HG02588 (cell line): ENCODE results near the gene ERBB4.
A peak's percentile ranks its signal among the peaks of the same experiment; 100 is the strongest.

Experiments used
- ATAC-seq: cut with Tn5 transposase; IDR thresholded peaks from one replicate; pipeline ENCODE4 v1.9.1; 2021; ENCODE audit warnings: mild to moderate bottlenecking, moderate library complexity; ENCODE audit not compliant: unreplicated experiment

Gene ERBB4

DNA sequence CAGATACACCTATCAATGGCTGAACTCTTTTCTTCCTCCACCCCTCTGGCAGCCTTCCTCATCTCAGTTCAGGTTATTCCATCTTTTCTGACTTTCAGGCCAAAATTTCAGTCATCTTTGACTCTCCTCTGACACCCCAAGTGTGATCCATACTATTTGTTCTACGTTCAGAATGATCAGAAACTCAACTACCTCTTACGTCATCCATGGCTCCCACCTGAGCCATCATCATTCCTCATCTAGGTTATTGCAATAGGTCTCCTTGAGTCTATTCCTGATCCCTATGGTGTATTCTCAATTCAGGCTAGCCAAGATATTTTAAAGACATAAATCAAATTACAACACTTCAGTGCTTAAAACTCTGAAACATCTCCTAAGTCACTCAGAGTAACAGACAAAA lies 589.7 kb downstream of the ERBB4 start:
- no peak for ATAC-seq

DNA sequence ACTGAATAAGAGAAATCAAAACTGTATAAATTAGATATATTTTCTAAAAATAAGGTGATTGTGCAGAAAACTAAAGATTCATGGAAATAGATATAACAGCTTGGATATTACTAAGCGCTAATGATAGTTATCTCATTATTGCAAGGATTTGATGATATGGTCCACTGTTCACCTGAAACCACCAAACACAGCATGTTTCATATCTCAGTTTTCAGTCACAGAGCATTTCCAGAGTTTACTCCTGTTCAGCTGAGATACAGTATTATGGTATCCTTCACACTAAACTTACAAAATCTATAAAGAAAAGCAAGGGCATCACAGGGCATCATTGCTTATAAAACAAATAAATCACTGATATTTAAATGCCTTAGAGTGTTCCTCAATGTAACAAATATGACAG lies 591.6 kb downstream of the ERBB4 start:
- no peak for ATAC-seq

DNA sequence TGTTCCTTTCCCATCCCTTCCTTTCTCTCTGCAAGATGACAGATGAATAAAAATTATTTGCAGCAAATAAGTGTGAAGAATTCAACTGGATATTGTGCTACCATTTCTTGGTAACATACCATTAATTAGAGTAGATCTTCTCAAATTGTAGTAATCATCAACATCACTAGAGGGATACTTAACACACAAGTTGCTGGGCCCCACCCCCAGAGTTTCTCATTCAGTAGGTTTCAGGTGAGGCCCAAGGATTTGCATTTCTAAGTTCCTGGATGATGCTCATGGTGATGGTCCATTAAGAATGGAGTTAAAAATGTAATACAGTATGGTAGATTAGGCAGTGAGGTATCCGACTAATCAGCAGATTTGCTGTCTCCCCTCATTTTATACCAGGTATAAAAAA lies 594.0 kb downstream of the ERBB4 start:
- peak; percentile 74 for ATAC-seq

DNA sequence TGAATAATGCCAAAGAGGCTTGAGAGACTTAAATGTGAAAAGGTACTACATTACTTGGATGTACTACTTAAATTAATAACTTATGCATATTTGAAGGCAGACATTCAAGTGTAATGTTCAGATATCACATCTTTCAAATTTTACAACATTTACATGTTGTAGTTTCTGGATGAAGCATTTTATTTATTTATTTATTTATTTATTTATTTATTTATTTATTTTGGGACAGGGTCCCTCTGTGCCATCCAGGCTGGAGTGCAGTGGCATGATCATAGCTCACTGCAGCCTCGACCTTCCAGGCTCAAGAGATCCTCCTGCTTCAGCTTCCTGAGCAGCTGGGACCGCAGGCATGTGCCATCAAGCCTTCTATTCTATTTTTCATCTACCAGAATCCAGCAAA lies 596.4 kb downstream of the ERBB4 start:
- no peak for ATAC-seq

DNA sequence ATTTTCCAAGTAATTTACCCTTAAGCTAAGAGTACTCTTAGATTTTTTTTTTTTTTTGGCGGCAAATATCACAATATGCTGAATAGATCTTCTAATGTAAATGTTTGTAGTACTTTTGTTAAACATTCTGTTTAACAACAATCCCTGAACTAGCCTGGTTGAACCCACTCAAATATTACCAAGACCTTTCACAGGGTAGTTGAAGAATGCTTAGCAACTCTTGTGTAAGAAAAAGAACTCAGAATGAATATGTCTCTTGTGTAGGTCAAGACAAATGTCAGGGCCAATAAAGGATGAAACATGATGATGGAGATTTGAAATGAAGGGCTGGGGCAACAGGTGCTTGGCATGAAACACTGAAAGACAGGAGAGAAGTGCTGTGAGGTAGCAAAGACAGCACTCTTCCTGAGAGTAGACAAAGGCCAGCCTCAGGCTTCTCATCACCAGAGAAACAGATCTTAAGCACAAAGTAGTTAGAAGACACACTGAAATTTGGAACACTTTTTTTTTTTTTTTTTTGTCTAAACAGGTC lies 597.3 kb downstream of the ERBB4 start:
- no peak for ATAC-seq

DNA sequence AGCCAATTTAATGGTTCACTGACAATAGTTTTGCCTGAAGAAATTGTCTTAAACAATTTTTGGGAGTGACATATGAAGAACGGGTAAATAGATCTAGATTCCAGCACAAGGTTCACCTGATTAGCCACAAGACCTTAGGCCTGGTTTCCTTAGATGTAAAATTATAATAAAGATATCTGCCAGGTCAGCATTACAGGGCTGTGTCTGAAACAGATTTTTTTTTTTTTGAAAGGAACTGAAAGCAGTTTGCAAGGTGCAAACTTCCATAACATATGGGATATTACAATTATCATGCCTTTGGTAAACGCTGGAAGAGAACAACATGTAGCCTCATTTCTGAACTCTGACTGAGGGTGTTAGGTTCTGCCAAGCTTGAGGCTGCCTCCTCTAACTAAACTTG lies 599.4 kb downstream of the ERBB4 start:
- no peak for ATAC-seq

DNA sequence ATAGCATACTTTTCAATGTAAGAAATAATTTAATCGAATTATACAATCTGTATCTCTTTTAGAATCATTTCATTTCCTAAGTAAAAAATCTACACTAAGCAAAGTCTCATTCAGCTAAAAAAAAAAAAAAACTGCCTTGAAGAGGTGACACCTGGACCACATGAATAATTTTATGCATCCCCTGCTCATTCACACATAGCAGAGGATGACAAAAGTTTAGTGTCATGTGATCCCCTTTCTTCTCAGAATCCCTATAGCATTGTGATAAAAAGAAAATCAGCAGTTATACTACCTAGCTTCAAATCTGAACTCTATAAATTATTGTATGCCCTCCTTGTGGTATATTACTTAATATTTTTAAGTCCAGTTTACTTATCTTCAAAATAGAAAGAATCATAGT lies 603.8 kb downstream of the ERBB4 start:
- no peak for ATAC-seq

DNA sequence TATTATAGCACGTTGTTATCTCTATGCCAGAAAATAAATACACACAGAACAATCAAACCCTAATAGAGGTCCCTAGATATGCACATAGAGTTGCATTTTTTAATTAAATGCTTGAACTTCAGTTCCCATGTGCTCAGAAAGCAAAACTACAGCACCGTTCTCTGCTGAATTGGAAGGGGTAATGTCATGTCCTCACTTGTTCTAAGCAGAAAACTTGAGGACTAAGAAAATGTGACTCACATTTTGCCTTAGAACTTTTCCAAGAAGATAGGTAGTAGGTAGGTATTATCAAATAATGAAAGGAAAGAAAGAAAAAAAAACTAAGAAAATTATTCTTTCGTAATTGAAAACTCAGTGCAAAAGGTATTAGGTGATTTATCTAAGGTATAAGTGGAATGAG lies 607.3 kb downstream of the ERBB4 start:
- no peak for ATAC-seq

DNA sequence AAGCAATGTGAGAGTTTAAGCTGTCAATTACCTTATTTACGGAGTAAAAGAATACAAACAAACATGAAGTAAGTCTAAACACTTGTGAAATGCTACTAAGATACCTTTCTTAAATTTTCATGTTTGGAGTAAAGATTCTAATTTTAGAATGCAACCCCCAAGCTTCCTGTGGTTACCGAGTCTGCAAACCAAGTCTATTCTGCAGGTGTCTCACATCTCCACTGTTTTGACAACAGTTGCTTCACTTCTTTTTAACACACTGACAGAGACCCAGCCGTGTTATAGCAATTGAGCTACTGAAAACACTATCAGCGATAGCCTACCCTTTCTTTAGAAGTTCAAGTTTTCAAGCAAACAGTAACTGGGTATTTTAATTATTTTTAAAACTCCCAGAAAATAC lies 608.3 kb downstream of the ERBB4 start:
- ATAC-seq = peak; percentile 84

DNA sequence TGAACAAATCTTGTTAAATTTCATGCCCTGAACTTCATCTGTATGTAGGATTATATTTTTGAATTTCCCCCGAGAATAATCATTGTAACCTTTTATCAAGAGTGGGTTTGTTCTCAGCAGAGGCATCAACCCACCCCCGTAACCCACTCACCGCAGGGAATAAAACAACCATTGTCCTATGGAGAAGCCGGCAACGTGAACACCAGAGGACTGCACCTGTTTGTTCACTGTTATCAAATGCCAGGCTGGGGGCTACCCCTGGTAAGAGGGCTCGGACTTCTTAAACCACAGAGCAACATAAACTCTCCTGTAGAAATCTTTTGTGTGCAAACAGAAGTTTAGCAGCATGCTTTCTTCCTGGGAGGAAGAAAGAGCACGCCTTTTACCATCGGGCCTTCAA lies 610.4 kb downstream of the ERBB4 start:
- ATAC-seq = no peak

DNA sequence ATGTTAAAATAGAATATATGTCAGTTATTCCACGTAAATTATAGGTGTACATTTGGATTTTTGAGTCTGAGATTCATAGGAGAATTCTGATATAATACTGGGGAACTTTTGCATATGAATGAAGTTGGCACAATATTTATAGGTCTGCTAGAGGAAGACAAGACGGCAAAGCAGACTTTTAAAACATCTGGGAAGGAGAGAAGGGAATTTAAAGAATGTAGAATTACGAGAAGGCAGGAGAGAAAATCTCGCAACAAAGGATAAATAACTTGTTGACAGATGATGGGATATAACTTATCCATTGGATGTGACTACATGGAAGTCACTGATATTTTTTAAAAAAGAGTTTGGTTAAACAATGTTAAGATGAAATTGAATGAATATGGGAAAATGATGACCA lies 615.6 kb downstream of the ERBB4 start:
- no peak for ATAC-seq

DNA sequence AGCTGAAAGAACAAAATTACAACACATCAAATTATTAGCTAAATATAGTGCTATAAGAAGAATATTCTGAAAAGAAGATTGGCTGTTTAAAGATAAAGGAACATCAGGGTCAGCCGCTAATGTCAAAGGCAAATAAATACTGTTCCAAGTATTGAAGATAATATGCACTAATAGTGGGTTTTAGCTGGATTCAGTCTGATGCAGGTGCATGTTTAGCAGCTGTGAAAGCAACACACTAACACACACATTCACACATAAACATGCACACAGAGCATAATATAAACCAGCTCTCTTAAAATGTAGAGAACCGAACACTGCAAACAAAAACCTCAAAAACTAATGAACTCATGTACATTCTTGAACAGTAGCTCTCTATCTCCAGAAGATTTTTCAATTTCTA lies 634.6 kb downstream of the ERBB4 start:
- no peak for ATAC-seq

DNA sequence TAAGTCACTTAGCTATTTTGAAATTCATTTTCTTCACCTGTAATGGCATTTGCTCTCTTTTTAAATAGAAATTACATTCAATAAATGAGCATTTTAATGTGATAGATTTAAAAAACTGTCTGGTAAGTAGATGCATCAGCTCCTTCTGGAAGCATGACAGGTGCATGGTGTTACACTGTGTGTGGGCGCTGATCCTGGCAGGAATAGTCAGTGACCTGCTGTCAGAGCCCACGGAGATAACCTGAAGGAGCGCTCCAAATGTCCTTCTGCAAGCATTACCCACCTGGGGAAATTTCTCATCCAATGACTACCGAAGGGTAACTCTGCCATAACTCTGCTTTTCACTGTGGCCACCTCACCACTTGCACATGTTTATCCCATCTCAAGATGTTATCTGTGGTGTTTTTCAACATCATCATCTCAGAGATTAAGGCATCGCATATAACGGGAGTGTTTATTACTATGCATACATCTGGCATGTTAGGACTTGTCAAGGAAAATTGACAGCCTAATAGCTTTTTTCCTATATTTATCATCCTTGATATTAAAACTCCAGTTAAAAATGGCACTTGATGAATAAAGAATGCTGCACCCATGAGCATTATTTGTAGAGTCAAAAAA lies 637.3 kb downstream of the ERBB4 start:
- no peak for ATAC-seq

DNA sequence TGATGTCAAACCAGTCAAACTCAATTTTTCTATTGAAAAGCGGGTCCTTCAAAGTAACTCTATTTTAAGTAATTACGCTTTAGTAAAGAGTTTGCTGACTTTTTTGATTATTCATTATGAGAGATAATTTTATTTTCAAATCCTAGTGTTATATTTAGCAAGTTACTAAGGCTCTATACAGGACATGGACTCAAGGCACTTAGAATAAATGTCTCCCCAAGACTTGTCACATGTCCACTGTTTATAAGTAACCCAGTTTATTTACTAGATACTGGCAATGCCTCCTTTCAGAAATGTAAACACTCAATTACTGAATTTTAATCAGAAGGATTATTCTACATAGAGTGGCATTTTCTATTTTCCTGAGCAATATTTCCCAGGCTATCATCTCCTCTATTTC lies 638.1 kb downstream of the ERBB4 start:
- ATAC-seq = no peak

DNA sequence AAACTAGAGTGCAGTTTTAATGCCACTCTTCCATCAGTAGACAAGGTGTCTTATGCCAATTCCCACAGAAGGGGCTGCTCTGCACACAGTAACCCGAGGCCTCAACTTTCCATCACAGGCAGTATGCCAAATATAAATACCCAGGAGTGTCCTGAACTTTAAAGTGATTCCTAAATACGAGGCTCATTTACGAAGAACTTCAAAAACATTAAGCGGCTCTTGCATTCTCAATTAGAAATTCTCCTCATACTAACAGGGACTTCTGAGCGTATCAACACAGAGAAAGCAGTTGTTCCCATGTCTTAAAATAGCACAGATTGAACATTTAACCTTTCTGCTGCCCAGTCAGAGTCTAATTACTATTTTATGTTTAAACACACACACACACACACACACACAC lies 638.6 kb downstream of the ERBB4 start:
- no peak for ATAC-seq

DNA sequence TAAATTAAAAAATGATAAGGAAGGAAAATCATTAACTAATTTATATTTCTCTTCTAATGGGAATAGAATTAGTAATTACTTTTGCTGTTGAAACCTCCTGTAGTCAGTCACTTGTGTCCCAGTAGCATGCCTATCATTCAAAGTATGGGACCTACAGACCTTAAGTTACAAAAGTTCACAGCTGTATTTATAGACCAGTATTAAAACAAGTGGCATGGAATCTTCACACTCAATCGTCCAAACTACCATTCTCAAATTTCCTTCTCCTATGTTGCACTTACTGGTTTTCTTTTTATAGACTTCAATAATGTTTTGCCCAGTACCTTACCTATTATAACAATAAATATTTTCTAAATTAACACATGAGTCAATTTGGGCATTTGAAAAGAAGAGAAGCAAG lies 639.9 kb downstream of the ERBB4 start:
- no peak for ATAC-seq

DNA sequence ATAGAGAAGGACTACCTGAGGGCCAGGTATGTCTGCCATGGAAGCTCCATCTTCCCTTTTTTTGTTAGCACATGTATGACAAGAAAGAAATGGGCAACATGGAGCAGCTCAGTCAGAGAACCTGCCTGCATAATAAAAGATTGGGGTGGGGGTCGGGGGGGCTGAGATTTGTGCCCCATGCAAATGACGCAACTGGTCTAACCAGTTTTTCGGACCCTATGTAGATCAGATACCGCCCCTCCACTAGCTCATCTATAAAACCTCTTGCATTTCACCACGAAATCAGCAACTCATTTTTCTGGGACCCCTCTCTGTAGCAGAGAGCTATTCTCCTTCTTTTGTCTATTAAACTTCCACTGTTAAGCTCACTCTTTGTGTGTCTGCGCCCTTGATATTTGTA lies 657.2 kb downstream of the ERBB4 start:
- ATAC-seq = no peak

DNA sequence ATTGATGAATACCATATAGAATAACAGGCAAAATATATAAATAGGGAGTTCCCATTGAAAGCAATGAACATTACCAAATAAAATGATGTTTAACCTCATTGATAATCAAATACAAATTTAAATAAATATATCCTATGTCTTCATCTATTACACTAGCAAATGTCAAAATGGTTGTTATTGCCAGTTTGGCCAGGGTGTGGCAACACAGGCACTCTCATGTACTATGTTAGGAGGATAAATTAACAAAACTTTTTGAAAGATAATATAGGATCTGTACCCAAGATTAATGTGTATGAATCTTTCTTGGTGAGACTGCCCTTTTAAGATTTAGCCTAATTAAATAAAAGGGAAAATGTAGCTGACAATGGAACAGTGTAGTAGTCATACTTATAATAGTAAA lies 659.3 kb downstream of the ERBB4 start:
- ATAC-seq = no peak

DNA sequence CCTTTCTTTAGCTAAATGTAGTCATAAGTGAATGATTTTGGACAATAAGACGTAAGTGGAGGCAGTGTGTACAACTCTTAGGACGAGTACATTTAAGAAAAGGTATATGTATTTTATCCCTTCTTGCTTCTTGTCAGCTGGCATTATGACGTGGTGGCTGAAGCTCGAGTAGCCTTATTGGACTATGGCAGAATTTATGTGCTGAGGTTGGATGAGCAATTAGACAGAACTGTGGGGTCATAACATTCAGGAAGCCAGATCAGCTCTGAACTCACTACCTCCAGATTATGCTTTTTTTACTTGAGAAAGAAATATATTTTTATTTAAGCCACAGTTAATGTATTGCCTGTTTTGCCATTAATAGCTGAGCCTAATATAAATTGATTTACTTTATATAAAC lies 661.5 kb downstream of the ERBB4 start:
- ATAC-seq = no peak

DNA sequence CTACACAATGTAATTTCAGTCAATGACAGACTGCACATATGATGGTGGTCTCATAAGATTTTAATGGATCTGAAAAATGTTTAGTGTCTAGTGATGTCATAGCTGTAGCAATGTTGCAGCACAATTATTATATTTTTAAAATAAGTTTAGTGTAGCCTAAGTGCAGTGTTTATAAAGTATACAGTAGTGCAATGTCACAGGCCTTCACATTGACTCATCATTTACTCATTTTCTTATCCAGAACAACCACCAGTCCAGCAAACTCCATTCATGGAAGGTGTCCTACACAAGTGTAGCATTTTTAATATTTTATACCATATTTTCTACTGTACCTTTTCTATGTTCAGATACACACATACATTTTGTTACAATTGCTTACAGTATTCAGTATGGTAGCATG lies 663.1 kb downstream of the ERBB4 start:
- ATAC-seq = no peak

DNA sequence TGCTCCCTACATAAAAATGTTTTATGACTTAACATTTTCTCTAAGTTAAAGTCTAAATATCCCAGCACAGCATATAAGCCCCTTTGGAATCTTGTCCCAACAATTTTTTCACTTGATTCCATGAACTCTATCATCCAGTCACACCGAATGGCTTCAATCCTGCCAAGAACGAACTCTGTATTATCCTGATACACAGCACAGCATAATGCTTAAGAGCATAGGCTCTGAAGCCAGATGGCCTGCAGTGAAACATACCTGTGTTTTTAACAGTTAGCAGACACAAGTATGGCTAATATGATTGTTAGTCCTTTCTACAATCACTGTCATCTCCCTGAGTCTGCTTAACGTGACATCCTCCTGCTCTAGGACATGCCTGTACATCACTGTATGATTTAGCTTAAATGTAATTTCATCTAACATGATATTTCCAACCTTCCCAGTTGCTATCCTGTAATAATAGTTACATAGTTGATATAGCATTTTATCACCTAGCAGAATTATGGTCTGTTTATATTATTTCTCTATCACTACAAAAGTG lies 669.5 kb downstream of the ERBB4 start:
- ATAC-seq = no peak

DNA sequence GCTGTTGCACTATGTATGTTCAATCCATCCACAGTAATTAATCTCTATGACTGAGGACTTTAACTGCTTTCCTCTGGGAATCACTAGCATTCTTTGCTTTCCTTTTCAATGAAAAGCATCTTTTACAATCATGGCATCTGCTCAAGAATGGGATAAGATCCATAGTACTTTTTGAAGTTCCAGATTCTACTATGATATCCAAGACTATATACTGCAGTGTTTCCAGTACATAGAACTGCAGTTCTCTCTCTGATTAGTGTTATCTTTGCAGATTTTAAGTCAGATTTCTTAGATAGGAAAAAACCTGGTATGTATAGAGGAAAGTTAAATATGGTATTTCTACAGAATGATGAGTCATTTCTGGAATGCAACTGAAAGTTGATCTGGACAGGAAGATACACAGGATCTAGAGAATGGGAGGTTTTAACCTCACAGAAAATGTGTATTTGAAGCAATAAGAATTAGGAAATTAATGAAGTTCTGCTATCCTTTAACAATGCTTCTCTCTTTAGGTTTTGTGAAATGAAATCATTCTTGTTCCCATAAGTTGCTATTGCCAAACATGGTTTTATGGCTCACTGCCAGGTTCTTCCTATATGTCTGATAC lies 670.7 kb downstream of the ERBB4 start:
- peak; percentile 81 for ATAC-seq

DNA sequence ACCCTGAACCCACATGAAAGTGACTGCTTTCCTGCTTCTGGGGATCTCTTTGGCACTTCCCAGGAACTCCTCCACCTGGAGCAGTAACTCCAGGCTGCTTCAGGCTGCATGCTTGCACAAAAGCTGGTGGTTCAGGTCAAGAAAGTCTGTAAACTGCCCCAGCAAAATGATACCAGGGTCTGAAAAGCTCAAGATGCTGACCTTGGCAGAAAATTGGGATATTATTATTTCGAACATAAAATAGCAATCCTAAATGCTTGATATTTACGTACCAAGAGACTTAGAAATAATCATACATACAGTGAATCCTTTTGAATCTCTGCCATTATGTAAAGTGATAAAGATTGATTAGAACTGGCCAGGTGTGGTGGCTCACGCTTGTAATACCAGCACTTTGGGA lies 674.3 kb downstream of the ERBB4 start:
- ATAC-seq = no peak
